EL (cell line): ENCODE data around the gene C13orf42.

Source experiments
- DNase-seq: peaks from one replicate; pipeline ENCODE4 v3.0.0-alpha.2; 2016

The C13orf42 gene

GRCh38 chr13:51064753-51065152, 46.3 kb downstream of the C13orf42 start:
- DNase-seq: no peak

- no peak for DNase-seq
These were observed 47.2 kb downstream of the C13orf42 start for GRCh38 chr13:51063909-51064308.

GRCh38 chr13:51058461-51059167, 52.5 kb downstream of the C13orf42 start:
- DNase-seq: no peak

- no peak for DNase-seq
These were observed 53.2 kb downstream of the C13orf42 start for GRCh38 chr13:51057906-51058305.

- DNase-seq: no peak
These were observed 54.1 kb downstream of the C13orf42 start for GRCh38 chr13:51057001-51057400.

GRCh38 chr13:51052581-51052980, 58.5 kb downstream of the C13orf42 start:
- no peak for DNase-seq

- no peak for DNase-seq
These were observed 60.8 kb downstream of the C13orf42 start for GRCh38 chr13:51050021-51050830.

- no peak for DNase-seq
These were observed 62.5 kb downstream of the C13orf42 start for GRCh38 chr13:51048616-51049015.

- DNase-seq: no peak
These were observed 63.0 kb downstream of the C13orf42 start for GRCh38 chr13:51048166-51048461.

- DNase-seq: no peak
These were observed 63.5 kb downstream of the C13orf42 start for GRCh38 chr13:51047434-51048165.

- no peak for DNase-seq
These were observed 65.6 kb downstream of the C13orf42 start for GRCh38 chr13:51045451-51045850.

- no peak for DNase-seq
These were observed 66.9 kb downstream of the C13orf42 start for GRCh38 chr13:51044023-51044665.

GRCh38 chr13:51043310-51043709, 67.8 kb downstream of the C13orf42 start:
- no peak for DNase-seq

GRCh38 chr13:51041710-51042109, 69.4 kb downstream of the C13orf42 start:
- DNase-seq: no peak

- DNase-seq: no peak
These were observed 69.9 kb downstream of the C13orf42 start for GRCh38 chr13:51041126-51041525.

GRCh38 chr13:51040431-51040830, 70.6 kb downstream of the C13orf42 start:
- no peak for DNase-seq

- DNase-seq: no peak
These were observed 74.7 kb downstream of the C13orf42 start for GRCh38 chr13:51036418-51036817.

- no peak for DNase-seq
These were observed 75.1 kb downstream of the C13orf42 start for GRCh38 chr13:51035978-51036377.

- no peak for DNase-seq
These were observed 75.6 kb downstream of the C13orf42 start for GRCh38 chr13:51035469-51035868.

GRCh38 chr13:51034906-51035305, 76.2 kb downstream of the C13orf42 start:
- DNase-seq: no peak

- DNase-seq: no peak
These were observed 77.5 kb downstream of the C13orf42 start for GRCh38 chr13:51033421-51034185.

- DNase-seq: no peak
These were observed 78.2 kb downstream of the C13orf42 start for GRCh38 chr13:51032831-51033230.
